Measurements from ENCODE around the gene EFNA5.

- no peak for TF ChIP-seq EZH2 (IDR thresholded peaks at IDR 0.05; ENCODE audit: insufficient read depth, poor library complexity, severe bottlenecking)
- no peak for TF ChIP-seq EZH2phosphoT487 (IDR thresholded peaks at IDR 0.05; ENCODE audit: insufficient read depth, low read depth)
These were observed 115.2 kb downstream of the EFNA5 start for GRCh38 chr5:107555425-107556090.
